Lower leg skin (tissue), 4 donors: ENCODE measurements around the gene AMN. TPM values are rescaled to one million over a fixed set of nuclear protein-coding genes. Genes with fewer than 3 reads are reported as not detected.

Source experiments
- DNase-seq, 2 donors: peaks; one replicate each; pipeline ENCODE4 v3.0.0-alpha.2; 2019; ENCODE audit warnings: low spot score in 2 of 2
- H3K4me3 ChIP-seq: fragments of 200-600 bp; sonication (generic); 2 replicates; pipeline ENCODE4 v1.5.1; 2017; ENCODE audit warnings: mild to moderate bottlenecking, low read depth; ENCODE audit not compliant: poor library complexity, severe bottlenecking
- CTCF ChIP-seq, 3 donors: fragments of 450-650 bp; IDR thresholded peaks; one replicate each; pipeline ENCODE4 v1.5.1; 2016; ENCODE audit warnings: antibody characterized with exemption in 3 of 3, mild to moderate bottlenecking in 3 of 3, moderate library complexity in 2 of 3
- POLR2A ChIP-seq, 2 donors: fragments of 450-650 bp; IDR thresholded peaks; one replicate each; pipeline ENCODE4 v1.6.1; 2016 to 2017; ENCODE audit warnings: antibody characterized with exemption in 2 of 2, mild to moderate bottlenecking in 1 of 2, moderate library complexity in 1 of 2
- WGBS, 2 donors: methylation state at CpG; one replicate each; pipeline ENCODE4 v1.1.5; 2018; 5-methylcytosine and 5-hydroxymethylcytosine counted together
- intact Hi-C: fragments of 100-400 bp; cut with DNase I; formaldehyde crosslinking; loops from one replicate; pipeline ENCODE4 v1.15.0; 2023; ENCODE audit warnings: low total_unique reads
- total RNA-seq, 4 donors: library from RNA; depleted of rRNA; stranded (reverse); fragments of >200 nt; gene quantifications; one replicate each; pipeline ENCODE4 v1.1.0, GENCODE V29; 2016

AMN gene
- total RNA-seq, 4 donors from 2014 or later, result 21.5 to 29.1 (median 24.1) TPM

- WGBS, 2 donors, result 74 to 81% methylated on average over 28 of the region's 28 CpGs
- TF ChIP-seq CTCF (IDR thresholded peaks at IDR 0.05), result no peak
- TF ChIP-seq POLR2A (IDR thresholded peaks at IDR 0.05), result no peak
- H3K4me3 ChIP-seq, result no peak overlapping the region
- intact Hi-C loops, result no loop called here
- DNase-seq, result no peak
Measured at GRCh38 chr14:102949062-102949800, 26.8 kb downstream of the AMN start.

DNA sequence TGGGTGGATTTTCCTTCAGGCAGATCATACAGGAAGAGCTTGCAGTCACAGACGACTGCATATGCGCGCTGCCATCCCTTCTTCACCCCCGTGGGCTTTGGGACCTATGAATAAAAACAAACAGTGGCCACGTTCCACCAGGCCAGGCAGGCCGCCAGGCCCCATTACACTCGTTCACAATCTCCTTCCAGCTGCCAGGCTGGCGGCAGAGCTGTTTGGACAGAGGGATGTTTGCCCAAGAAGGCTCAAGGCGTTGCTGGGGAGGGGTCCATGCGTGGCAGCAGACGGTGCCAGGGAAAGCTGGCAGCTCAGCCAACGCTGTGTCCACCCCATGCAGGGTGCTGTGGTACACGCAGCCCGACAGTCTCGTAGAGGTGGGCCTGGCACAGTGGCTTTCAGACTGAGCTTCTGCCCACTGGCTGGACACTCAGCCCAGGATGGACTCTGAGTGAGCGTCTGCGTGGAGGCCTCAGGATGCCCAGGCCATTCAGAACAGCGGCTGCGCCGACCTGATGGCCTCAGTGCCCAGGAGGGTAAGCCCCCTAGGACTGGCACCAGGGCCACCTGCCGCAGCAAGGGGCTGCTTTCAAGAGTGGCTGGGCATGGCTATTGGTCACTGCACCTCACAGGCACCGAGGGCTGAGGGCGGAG lies 27.5 kb downstream of the AMN start:
- H3K4me3 ChIP-seq, result no peak overlapping the region
- no peak for DNase-seq
- intact Hi-C loops, result no loop called here
- 66 to 80% methylated on average over 15 to 17 of the region's 23 CpGs for WGBS, 2 donors
- TF ChIP-seq POLR2A (IDR thresholded peaks at IDR 0.05) (no peak), CTCF (IDR thresholded peaks at IDR 0.05) (no peak)

GRCh38 chr14:102951034-102951433 lies 28.6 kb downstream of the AMN start:
- DNase-seq, result no peak
- no peak overlapping the region for H3K4me3 ChIP-seq
- TF ChIP-seq POLR2A (IDR thresholded peaks at IDR 0.05), result no peak
- no peak for TF ChIP-seq CTCF (IDR thresholded peaks at IDR 0.05)
- 84 to 85% methylated on average over 10 of the region's 10 CpGs for WGBS, 2 donors
- intact Hi-C loops, result no loop called here

GRCh38 chr14:102951799-102952198 lies 29.3 kb downstream of the AMN start:
- no peak overlapping the region for H3K4me3 ChIP-seq
- TF ChIP-seq POLR2A (IDR thresholded peaks at IDR 0.05) (no peak), CTCF (IDR thresholded peaks at IDR 0.05) (no peak)
- 78 to 82% methylated on average over 8 of the region's 8 CpGs for WGBS, 2 donors
- no peak for DNase-seq
- intact Hi-C loops, result no loop called here

GRCh38 chr14:102952276-102952675 lies 29.8 kb downstream of the AMN start:
- WGBS, 2 donors, result 93 to 99% methylated on average over 6 of the region's 6 CpGs
- no peak overlapping the region for H3K4me3 ChIP-seq
- intact Hi-C loops, result no loop called here
- DNase-seq, result no peak
- TF ChIP-seq POLR2A (IDR thresholded peaks at IDR 0.05) (no peak), CTCF (IDR thresholded peaks at IDR 0.05) (no peak)
